ENCODE measurements around the gene SRGAP1. TPM values are rescaled to one million over a fixed set of nuclear protein-coding genes. Genes with fewer than 3 reads are reported as not detected.

Gene SRGAP1
- total and polyA plus RNA-seq, 2 of the 13 experiments (the other 11 are each of a cell fraction or from before 2014, with no cell fraction given) = 1.6 to 3.4 TPM

DNA sequence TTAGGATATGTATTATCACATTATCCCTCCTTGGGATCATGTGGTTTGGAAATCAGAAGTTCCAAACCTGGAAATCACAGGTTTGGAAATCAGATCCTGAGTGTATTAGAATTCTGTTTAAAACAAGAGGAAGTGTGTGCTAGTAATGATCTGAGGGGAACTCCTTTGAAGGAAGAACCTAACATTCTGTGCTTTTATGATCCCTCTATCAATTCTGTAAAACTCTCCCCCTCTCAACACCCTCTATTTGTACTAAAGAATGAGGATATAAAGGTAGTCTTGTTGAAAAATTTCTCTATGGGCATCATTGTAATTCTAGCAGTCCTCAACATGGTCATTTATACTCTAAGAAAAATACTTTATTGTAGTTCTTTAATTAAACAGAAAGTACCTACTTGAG, 97.4 kb downstream of the SRGAP1 start:
- DNase-seq (ENCODE audit: low spot score) (no peak), ATAC-seq (no peak), FAIRE-seq (no peak)
- in situ Hi-C loops (cut with HindIII; ENCODE audit: extremely low pct_ligation_motif_present, low pct_unique_long_range_greater_than_20kb) = no loop called here
- no peak overlapping the region for H3K9ac ChIP-seq (ENCODE audit: insufficient read depth, low read depth, low read length)
- peaks cover 0 to 1% of the 10 kb centered on the region in 2 experiments; a peak in 2 of 5 replicates for H3K36me3 ChIP-seq (replicated peaks in 1 of 2; ENCODE audit: control insufficient read depth in 1 of 2, insufficient read depth in 2 of 2, low read length in 2 of 2)
- H4K20me1 ChIP-seq (ENCODE audit: insufficient read depth, low read length) = no peaks in the 10 kb centered on the region
- no peak overlapping the region for H3K4me3 ChIP-seq (replicated peaks in 1 of 3; ENCODE audit: insufficient read depth in 1 of 3, low read depth in 2 of 3, low read length in 3 of 3)
- H3K27ac ChIP-seq (ENCODE audit: extremely low read length, insufficient read depth, low read length) = no peak overlapping the region
- no peak overlapping the region for H3K4me2 ChIP-seq (ENCODE audit: low read depth, low read length)
- no peak overlapping the region for H2AFZ ChIP-seq (ENCODE audit: low read length)
- H3K79me2 ChIP-seq (ENCODE audit: insufficient read depth, low read length) = no peaks in the 10 kb centered on the region
- TF ChIP-seq, protein P1, sequence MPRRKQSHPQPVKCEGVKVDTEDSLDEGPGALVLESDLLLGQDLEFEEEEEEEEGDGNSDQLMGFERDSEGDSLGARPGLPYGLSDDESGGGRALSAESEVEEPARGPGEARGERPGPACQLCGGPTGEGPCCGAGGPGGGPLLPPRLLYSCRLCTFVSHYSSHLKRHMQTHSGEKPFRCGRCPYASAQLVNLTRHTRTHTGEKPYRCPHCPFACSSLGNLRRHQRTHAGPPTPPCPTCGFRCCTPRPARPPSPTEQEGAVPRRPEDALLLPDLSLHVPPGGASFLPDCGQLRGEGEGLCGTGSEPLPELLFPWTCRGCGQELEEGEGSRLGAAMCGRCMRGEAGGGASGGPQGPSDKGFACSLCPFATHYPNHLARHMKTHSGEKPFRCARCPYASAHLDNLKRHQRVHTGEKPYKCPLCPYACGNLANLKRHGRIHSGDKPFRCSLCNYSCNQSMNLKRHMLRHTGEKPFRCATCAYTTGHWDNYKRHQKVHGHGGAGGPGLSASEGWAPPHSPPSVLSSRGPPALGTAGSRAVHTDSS (CRISPR knock-in tag; conservative IDR thresholded peaks at IDR 0.05) = no peak
- TF ChIP-seq SMARCC2 (IDR thresholded peaks at IDR 0.05) (no peak), ZNF616 (CRISPR knock-in tag; IDR thresholded peaks at IDR 0.05; ENCODE audit: low read depth) (no peak), MXD4 (CRISPR knock-in tag; IDR thresholded peaks at IDR 0.05) (no peak), ZNF746 (CRISPR knock-in tag; IDR thresholded peaks at IDR 0.05) (no peak), CBX2 (IDR thresholded peaks at IDR 0.05; ENCODE audit: low read depth, low read length) (no peak), CBX2 (CRISPR knock-in tag; IDR thresholded peaks at IDR 0.05; ENCODE audit: low read depth) (no peak), ZNF430 (CRISPR knock-in tag; IDR thresholded peaks at IDR 0.05) (no peak), ZNF501 (CRISPR knock-in tag; IDR thresholded peaks at IDR 0.05) (no peak), ZNF790 (CRISPR knock-in tag; IDR thresholded peaks at IDR 0.05; ENCODE audit: borderline replicate concordance) (no peak), FOXJ3 (CRISPR knock-in tag; IDR thresholded peaks at IDR 0.05; ENCODE audit: borderline replicate concordance) (no peak), MEIS2 (CRISPR knock-in tag; IDR thresholded peaks at IDR 0.05) (no peak), PTBP1 (IDR thresholded peaks at IDR 0.05; ENCODE audit: low read depth, low read length, poor library complexity, severe bottlenecking) (no peak), KDM6A (CRISPR knock-in tag; IDR thresholded peaks at IDR 0.05; ENCODE audit: low read depth) (no peak), ZNF468 (CRISPR knock-in tag; IDR thresholded peaks at IDR 0.05) (no peak)
- TF ChIP-seq, protein P2, sequence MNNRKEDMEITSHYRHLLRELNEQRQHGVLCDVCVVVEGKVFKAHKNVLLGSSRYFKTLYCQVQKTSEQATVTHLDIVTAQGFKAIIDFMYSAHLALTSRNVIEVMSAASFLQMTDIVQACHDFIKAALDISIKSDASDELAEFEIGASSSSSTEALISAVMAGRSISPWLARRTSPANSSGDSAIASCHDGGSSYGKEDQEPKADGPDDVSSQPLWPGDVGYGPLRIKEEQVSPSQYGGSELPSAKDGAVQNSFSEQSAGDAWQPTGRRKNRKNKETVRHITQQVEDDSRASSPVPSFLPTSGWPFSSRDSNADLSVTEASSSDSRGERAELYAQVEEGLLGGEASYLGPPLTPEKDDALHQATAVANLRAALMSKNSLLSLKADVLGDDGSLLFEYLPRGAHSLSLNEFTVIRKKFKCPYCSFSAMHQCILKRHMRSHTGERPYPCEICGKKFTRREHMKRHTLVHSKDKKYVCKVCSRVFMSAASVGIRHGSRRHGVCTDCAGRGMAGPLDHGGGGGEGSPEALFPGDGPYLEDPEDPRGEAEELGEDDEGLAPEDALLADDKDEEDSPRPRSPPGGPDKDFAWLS (CRISPR knock-in tag; IDR thresholded peaks at IDR 0.05; ENCODE audit: borderline replicate concordance) = no peak
- TF ChIP-seq, protein P3, sequence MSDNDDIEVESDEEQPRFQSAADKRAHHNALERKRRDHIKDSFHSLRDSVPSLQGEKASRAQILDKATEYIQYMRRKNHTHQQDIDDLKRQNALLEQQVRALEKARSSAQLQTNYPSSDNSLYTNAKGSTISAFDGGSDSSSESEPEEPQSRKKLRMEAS (IDR thresholded peaks at IDR 0.05) = no peak
- TF ChIP-seq, protein P4, sequence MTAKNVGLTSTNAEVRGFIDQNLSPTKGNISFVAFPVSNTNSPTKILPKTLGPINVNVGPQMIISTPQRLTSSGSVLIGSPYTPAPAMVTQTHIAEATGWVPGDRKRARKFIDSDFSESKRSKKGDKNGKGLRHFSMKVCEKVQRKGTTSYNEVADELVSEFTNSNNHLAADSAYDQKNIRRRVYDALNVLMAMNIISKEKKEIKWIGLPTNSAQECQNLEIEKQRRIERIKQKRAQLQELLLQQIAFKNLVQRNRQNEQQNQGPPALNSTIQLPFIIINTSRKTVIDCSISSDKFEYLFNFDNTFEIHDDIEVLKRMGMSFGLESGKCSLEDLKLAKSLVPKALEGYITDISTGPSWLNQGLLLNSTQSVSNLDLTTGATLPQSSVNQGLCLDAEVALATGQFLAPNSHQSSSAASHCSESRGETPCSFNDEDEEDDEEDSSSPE (CRISPR knock-in tag; IDR thresholded peaks at IDR 0.05) = no peak
- TF ChIP-seq, protein P5, sequence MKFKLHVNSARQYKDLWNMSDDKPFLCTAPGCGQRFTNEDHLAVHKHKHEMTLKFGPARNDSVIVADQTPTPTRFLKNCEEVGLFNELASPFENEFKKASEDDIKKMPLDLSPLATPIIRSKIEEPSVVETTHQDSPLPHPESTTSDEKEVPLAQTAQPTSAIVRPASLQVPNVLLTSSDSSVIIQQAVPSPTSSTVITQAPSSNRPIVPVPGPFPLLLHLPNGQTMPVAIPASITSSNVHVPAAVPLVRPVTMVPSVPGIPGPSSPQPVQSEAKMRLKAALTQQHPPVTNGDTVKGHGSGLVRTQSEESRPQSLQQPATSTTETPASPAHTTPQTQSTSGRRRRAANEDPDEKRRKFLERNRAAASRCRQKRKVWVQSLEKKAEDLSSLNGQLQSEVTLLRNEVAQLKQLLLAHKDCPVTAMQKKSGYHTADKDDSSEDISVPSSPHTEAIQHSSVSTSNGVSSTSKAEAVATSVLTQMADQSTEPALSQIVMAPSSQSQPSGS (CRISPR knock-in tag; IDR thresholded peaks at IDR 0.05) = no peak
- H3K9me3 ChIP-seq (ENCODE audit: low read length) = no peaks in the 10 kb centered on the region
- no TSS peak for BruUV-seq (replicated peaks)
- peaks cover 50% of the 10 kb centered on the region for H3K4me1 ChIP-seq (ENCODE audit: insufficient read depth, low read length)
- H3K27me3 ChIP-seq (ENCODE audit: control insufficient read depth in 1 of 2, insufficient read depth in 2 of 2, low read length in 2 of 2) = no peaks in the 10 kb centered on the region
- ChIA-PET POLR2A (no interaction called here), CTCF (ENCODE audit: low intra/inter-chr PET ratio, low total read pairs) (no interaction called here)
- intact Hi-C loops (cut with micrococcal nuclease; ENCODE audit: unreplicated experiment) = loop anchor here (10.0 kb wide), 1 partner anchor 97 kb away; the partner anchor contains the start of gene SRGAP1
